HepG2 (cell line): ENCODE measurements around the gene MYRFL. TPM values are rescaled to one million over a fixed set of nuclear protein-coding genes. Genes with fewer than 3 reads are reported as not detected.

Experiments used
- ATAC-seq: fragments of 200-7000 bp; cut with Tn5 transposase; 3 replicates; pipeline ENCODE4 v1.9.1; 2020; ENCODE audit warnings: mild to moderate bottlenecking, moderate library complexity
- BruUV-seq: library from RNA; stranded (reverse); fragments of 400-500 nt; replicated peaks from 2 replicates; lab custom pipeline; 2021; lab: Mats Ljungman, UMichigan
- CTCF ChIA-PET: fragments of 300-600 bp; formaldehyde crosslinking; extraction: SDS; loops from one replicate; lab custom pipeline; 2021; ENCODE audit warnings: low total read pairs, inconsistent platforms, low intra/inter-chr PET ratio; lab: Yijun Ruan, JAX
- POLR2A ChIA-PET: fragments of 350-600 bp; sonication (Branson Sonifier 250); formaldehyde crosslinking; loops from one replicate; lab custom pipeline; 2020; ENCODE audit warnings: antibody characterized with exemption, inconsistent platforms; lab: Yijun Ruan, JAX
- DNase-seq: peaks from one replicate; pipeline ENCODE4 v3.0.0-alpha.2; 2015; ENCODE audit warnings: low spot score
- FAIRE-seq: peaks from 3 replicates; lab custom pipeline; 2011; peaks lifted over from hg19 to GRCh38; lab: Jason Lieb, UNC
- H2AFZ ChIP-seq: one replicate; pipeline ENCODE4 v1.6.1; 2011; ENCODE audit warnings: low read length, inconsistent platforms
- H3K27ac ChIP-seq: fragments of 300-600 bp; 3 replicates; pipeline ENCODE4 v1.8.0; 2011; ENCODE audit warnings: mixed run types, mild to moderate bottlenecking, mixed read lengths, low read length, inconsistent platforms; ENCODE audit not compliant: insufficient read depth; ENCODE audit errors: extremely low read length
- H3K27me3 ChIP-seq, 2 experiments: fragments of 200-600 bp in 1 of 2; 2 replicates in 1 of 2; 3 replicates in 1 of 2; pipeline versions ENCODE4 v1.6.0 to v1.8.0; 2011; ENCODE audit warnings: low read length in 2 of 2, mild to moderate bottlenecking in 2 of 2, moderate library complexity in 2 of 2, inconsistent platforms in 1 of 2; ENCODE audit not compliant: insufficient read depth in 2 of 2, control insufficient read depth in 1 of 2
- H3K36me3 ChIP-seq, 2 experiments: fragments of 200-600 bp in 1 of 2; replicated peaks in 1 of 2; 2 replicates in 1 of 2; 3 replicates in 1 of 2; pipeline versions ENCODE4 v1.5.1 to v1.8.0; 2011; ENCODE audit warnings: low read length in 2 of 2, inconsistent platforms in 1 of 2; ENCODE audit not compliant: insufficient read depth in 2 of 2, control insufficient read depth in 1 of 2
- H3K4me1 ChIP-seq: 2 replicates; pipeline ENCODE4 v1.5.1; 2012; ENCODE audit warnings: low read length, inconsistent platforms; ENCODE audit not compliant: insufficient read depth
- H3K4me2 ChIP-seq: 2 replicates; pipeline ENCODE4 v1.6.0; 2011; ENCODE audit warnings: low read depth, low read length, inconsistent platforms
- H3K4me3 ChIP-seq, 3 experiments: fragments of 200-600 bp in 1 of 3; sonication (generic), shearing (Covaris generic) in 1 of 3; replicated peaks in 1 of 3; 2 replicates each; pipeline ENCODE4 v1.5.1; 2011 to 2016; ENCODE audit warnings: low read length in 3 of 3, inconsistent platforms in 2 of 3, low read depth in 2 of 3, mild to moderate bottlenecking in 2 of 3, control low read depth in 1 of 3, mixed read lengths in 1 of 3; ENCODE audit not compliant: insufficient read depth in 1 of 3
- H3K79me2 ChIP-seq: one replicate; pipeline ENCODE4 v1.6.1; 2011; ENCODE audit warnings: low read length, inconsistent platforms; ENCODE audit not compliant: insufficient read depth
- H3K9ac ChIP-seq: 2 replicates; pipeline ENCODE4 v1.6.0; 2011; ENCODE audit warnings: mild to moderate bottlenecking, low read depth, low read length, inconsistent platforms; ENCODE audit not compliant: insufficient read depth
- H3K9me3 ChIP-seq: 2 replicates; pipeline ENCODE4 v1.5.1; 2012; ENCODE audit warnings: mild to moderate bottlenecking, low read length
- H4K20me1 ChIP-seq: 2 replicates; pipeline ENCODE4 v1.6.0; 2011; ENCODE audit warnings: inconsistent platforms, mild to moderate bottlenecking, low read length, moderate library complexity; ENCODE audit not compliant: insufficient read depth
- FOXM1 ChIP-seq: sonication (generic); formaldehyde crosslinking; IDR thresholded peaks from 2 replicates; pipeline ENCODE4 v1.5.0; 2020; ENCODE audit warnings: missing genetic modification reagents
- GATA4 ChIP-seq: sonication (generic); IDR thresholded peaks from 2 replicates; pipeline ENCODE4 v1.6.1; 2016; ENCODE audit warnings: antibody characterized with exemption, low read depth, borderline replicate concordance
- HNF4A ChIP-seq: sonication (generic); formaldehyde crosslinking; IDR thresholded peaks from 2 replicates; pipeline ENCODE4 v1.4.0; 2020; ENCODE audit warnings: missing genetic modification reagents
- ZFY ChIP-seq: sonication (generic); formaldehyde crosslinking; IDR thresholded peaks from 2 replicates; pipeline ENCODE4 v1.4.0; 2020; ENCODE audit warnings: missing genetic modification reagents
- ZNF3 ChIP-seq: IDR thresholded peaks from 2 replicates; pipeline ENCODE4 v1.7.0; 2017; ENCODE audit warnings: inconsistent platforms
- ZNF335 ChIP-seq: sonication (generic); formaldehyde crosslinking; IDR thresholded peaks from 2 replicates; pipeline ENCODE4 v1.4.0; 2020; ENCODE audit warnings: missing genetic modification reagents
- ZNF432 ChIP-seq: sonication (generic); formaldehyde crosslinking; IDR thresholded peaks from 2 replicates; pipeline ENCODE4 v1.5.0; 2020; ENCODE audit warnings: missing genetic modification reagents, mild to moderate bottlenecking, borderline replicate concordance
- ZNF772 ChIP-seq: sonication (generic); formaldehyde crosslinking; IDR thresholded peaks from 2 replicates; pipeline ENCODE4 v1.5.0; 2020; ENCODE audit warnings: mild to moderate bottlenecking, missing genetic modification reagents
- WGBS: methylation state at CpG from one replicate; pipeline ENCODE4 v1.1.6; 2017; ENCODE audit warnings: low lambda C conversion rate; 5-methylcytosine and 5-hydroxymethylcytosine counted together
- in situ Hi-C: cut with HindIII; loops from 2 replicates; pipeline ENCODE4 v1.10.0; 2017; ENCODE audit warnings: low pct_unique_long_range_greater_than_20kb; ENCODE audit not compliant: extremely low pct_ligation_motif_present
- intact Hi-C: fragments of 100-400 bp; cut with micrococcal nuclease; formaldehyde crosslinking; loops from one replicate; pipeline ENCODE4 v1.10.0; 2022; ENCODE audit not compliant: unreplicated experiment
- polyA plus RNA-seq, 8 experiments: library from polyadenylated mRNA; depleted of rRNA in 3 of 8; stranded (reverse) in 7 of 8; unstranded in 1 of 8; fragments of >200 nt; fragmentation: Illumina TruSeq in 4 of 8; extraction: Trizol in 4 of 8; gene quantifications; 2 replicates each; pipeline versions ENCODE4 v1.2.1 to v1.2.3, GENCODE V29; 2011 to 2016; ENCODE audit warnings: low read depth in 4 of 8, missing spikeins in 1 of 8, mixed read lengths in 1 of 8; ENCODE audit not compliant: insufficient read depth in 1 of 8
- total RNA-seq, 5 experiments: library from RNA; depleted of rRNA; stranded (reverse); fragments of >200 nt; fragmentation: Illumina TruSeq; extraction: Trizol; gene quantifications; 2 replicates each; pipeline ENCODE4 v1.2.3, GENCODE V29; 2016; ENCODE audit warnings: low read depth in 1 of 5

Gene MYRFL
- total and polyA plus RNA-seq, 2 of the 13 experiments (the other 11 are each of a cell fraction or from before 2014, with no cell fraction given) = 0.09 to 0.11 TPM

DNA sequence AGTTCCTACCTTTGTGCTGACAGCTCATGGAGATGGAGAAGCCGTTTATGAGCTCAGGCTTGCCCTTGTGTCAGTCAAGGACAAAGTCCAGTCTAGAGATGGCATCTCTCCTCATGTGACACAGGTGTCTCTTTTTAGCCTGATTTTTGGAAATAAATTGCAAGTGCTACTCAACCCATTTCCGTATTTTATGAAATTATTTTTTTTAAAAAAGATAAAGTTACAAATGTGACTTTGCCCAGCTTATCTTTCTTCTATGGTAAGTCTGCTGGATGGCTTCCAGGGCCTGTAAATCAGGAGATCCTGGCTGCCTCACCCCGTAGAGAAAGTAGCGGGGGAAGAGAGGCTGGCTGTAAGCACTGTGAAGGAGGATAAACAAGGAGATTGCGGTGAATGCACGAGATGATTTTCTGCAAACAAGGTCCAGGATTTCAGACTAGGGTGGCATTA, 169.7 kb downstream of the MYRFL start:
- Histone ChIP-seq H2AFZ (no peak overlapping the region), H3K9ac (no peak overlapping the region), H4K20me1 (no peaks in the 10 kb centered on the region), H3K27me3 (no peaks in the 10 kb centered on the region; a peak in 1 of 5 replicates), H3K36me3 (no peaks in the 10 kb centered on the region), H3K4me3 (no peak overlapping the region), H3K27ac (no peak overlapping the region), H3K9me3 (no peaks in the 10 kb centered on the region), H3K4me1 (no peaks in the 10 kb centered on the region), H3K4me2 (no peak overlapping the region), H3K79me2 (no peaks in the 10 kb centered on the region)
- FAIRE-seq (no peak), ATAC-seq (no peak), DNase-seq (no peak)
- ChIA-PET CTCF (no interaction called here), POLR2A (no interaction called here)
- intact Hi-C loops (no loop called here), in situ Hi-C loops (no loop called here)
- TF ChIP-seq HNF4A (peak; percentile 40), ZNF3 (CRISPR knock-in tag) (no peak)
- 5% methylated on average over 6 of the region's 6 CpGs for WGBS
- no TSS peak for BruUV-seq

DNA sequence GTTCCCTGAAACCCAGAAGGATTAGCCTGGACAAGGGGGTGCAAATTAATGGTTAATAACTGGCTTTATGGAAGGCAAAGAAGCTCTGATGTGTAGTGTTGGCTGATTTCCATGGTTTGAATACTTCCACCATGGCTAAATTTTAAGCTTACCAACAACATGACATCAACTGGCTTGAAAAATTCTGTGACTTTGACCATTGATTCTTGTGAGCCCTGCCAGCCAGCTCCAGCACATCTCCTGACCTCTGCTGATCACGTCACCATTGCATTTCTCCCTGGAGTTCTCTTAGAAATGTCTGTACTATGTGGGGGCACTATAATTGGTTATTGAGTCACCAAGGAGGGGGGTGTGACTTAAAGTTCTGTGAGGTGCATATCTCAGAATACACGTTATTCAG, 171.2 kb downstream of the MYRFL start:
- ATAC-seq = no peak
- Histone ChIP-seq H3K79me2 (no peaks in the 10 kb centered on the region), H3K9me3 (no peaks in the 10 kb centered on the region), H3K4me2 (no peak overlapping the region), H2AFZ (no peak overlapping the region), H4K20me1 (no peaks in the 10 kb centered on the region), H3K27ac (no peak overlapping the region), H3K36me3 (no peaks in the 10 kb centered on the region), H3K4me3 (no peak overlapping the region), H3K27me3 (no peaks in the 10 kb centered on the region; a peak in 1 of 5 replicates), H3K4me1 (no peaks in the 10 kb centered on the region), H3K9ac (no peak overlapping the region)
- FAIRE-seq = no peak
- in situ Hi-C loops (no loop called here), intact Hi-C loops (no loop called here)
- CTCF ChIA-PET = no interaction called here
- DNase-seq = no peak
- no TSS peak for BruUV-seq
- WGBS = 57% methylated on average over 2 of the region's 2 CpGs
- TF ChIP-seq FOXM1 (CRISPR knock-in tag) (no peak), ZNF432 (CRISPR knock-in tag) (no peak), ZNF772 (CRISPR knock-in tag) (no peak), ZNF335 (CRISPR knock-in tag) (no peak), GATA4 (no peak), ZFY (CRISPR knock-in tag) (no peak)
- POLR2A ChIA-PET = no interaction called here
